Stimulated activated CD4-positive, alpha-beta T cell treated with anti-CD3 and anti-CD28 coated beads, Interleukin-1b, Interleukin-23, amount 100 ng/mL, for 48 hours (primary cell): ENCODE results near the gene STAP2.
A peak's percentile ranks its signal among the peaks of the same experiment; 100 is the strongest.
"Not testable (repeated sequence)": the region's sequence is repeated elsewhere in the genome, so short reads cannot be mapped to it uniquely, and the experiment has no call there.

Source experiments
- DNase-seq: peaks from one replicate; pipeline ENCODE4 v3.0.0-alpha.2; 2020

The STAP2 gene

DNA sequence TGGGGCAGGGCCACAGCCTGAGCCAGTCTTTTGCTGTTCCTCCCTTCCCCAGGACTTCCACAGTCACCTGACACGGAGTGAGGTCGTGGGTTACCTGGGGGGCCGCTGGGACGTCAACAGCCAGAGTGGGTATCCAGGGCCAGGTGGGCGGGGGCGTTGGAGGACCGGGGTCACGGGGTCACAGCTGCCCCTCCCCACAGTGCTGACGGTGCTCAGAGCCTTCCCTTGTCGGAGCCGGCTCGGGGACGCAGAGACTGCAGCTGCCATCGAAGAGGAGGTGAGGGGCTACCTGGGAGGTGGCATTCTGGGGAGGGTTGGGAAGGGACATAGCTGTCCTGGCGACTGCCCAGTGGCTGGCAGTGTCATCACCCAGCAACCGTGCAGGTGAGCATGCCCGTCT lies 16.3 kb upstream of the STAP2 start:
- DNase-seq = no peak

DNA sequence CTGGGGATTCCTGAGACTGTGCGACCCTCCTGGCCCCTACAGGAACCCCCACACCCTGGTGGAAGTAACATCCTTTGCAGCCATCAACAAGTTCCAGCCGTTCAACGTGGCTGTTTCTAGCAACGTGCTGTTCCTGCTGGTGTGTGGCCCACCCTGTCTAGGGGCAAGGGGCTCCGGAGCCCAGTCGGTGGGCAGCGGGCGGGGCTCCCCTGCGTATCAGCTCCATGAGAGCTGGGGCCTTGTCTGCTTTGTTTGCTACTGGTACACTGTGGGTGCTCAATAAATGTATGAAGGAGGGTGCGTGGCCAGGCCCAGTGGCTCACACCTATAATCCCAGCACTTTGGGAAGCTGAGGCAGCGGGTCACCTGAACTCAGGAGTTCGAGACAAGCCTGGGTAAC lies 15.7 kb upstream of the STAP2 start:
- DNase-seq = no peak

GRCh38 chr19:4352701-4353121 lies 14.1 kb upstream of the STAP2 start:
- DNase-seq = peak; percentile 46

- no peak for DNase-seq
These were observed 12.1 kb upstream of the STAP2 start for GRCh38 chr19:4350726-4351125.

- DNase-seq = no peak
These were observed 11.5 kb upstream of the STAP2 start for GRCh38 chr19:4350111-4350510.

- DNase-seq = not testable (repeated sequence)
These were observed 10.6 kb upstream of the STAP2 start for GRCh38 chr19:4349225-4349624.

DNA sequence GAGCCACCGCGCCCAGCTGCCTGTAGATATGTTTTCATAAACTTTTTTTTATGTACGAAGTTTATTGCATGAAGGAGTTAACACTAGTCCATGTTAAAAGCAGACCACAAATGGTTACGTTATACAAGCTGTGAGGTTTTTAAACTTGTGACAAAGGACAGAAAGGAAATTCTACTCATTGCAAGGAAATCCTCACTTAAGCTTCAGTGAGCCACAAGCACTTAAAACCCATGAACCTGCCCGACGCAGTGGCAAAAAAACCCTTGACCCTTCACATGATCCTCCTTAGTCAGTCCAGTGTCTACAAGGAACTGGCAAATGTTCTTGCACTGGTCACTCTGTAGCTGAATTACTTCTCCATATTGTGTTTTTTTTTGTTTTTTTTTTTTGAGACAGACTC lies 8.9 kb upstream of the STAP2 start:
- DNase-seq = no peak

DNA sequence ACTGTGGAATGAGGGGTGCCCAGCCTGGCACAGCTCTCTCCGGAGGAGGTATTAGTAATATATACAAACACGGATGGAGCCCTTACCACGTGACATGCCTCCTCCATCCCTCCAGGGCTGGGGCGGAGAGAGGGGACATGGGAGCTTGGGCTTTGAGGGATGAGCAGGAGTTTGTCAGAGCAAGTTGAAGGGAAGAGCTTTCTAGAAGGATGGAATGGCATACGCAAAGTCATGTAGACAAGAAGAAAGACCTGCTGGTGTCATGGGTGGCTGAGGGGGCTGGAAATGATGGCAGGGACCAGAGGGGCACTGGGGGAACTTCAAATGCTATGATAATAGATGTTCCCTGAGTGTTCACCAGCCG lies 7.4 kb upstream of the STAP2 start:
- no peak for DNase-seq

GRCh38 chr19:4345342-4346019 lies 6.9 kb upstream of the STAP2 start:
- DNase-seq = no peak

DNA sequence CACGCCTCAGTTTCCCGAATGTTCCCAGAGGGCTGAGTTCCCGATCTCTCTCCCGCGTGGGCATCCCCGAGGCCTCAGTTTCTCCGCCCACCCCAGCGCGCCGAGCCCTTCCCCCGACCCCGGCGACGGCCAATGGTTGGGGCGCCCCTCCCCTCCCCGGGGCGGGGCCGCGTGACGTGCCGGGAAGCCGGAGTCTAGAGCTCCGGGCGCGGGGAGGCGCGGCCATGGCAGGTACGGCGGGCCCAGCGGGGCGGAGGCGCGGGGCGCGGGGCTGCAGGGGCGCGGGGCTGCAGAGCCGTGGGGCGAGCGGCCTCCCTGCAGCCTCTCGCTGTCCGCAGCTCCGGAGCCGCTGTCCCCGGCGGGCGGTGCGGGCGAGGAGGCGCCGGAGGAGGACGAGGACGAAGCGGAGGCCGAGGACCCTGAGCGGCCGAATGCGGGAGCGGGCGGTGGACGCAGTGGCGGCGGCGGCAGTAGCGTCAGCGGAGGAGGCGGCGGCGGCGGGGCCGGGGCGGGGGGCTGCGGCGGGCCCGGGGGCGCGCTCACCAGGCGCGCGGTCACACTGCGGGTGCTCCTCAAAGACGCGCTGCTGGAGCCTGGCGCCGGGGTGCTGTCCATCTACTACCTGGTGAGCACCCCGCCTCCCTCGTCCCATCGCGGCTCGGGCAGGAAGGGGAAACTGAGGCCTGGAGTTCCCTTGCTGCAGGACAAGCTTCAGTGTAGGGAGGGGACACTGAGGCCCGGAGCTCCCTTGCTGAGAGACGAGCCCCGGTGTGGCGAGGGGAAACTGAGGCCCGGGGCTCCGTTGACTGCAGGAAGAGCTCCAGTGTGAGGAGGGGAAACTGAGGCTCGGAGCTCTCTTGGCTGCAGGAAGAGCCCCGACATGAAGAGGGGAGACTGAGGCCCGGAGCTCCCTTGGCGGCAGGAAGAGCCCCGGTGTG lies 5.0 kb upstream of the STAP2 start, which contains the start of gene MPND:
TSS of gene MPND (plus strand) at position 193 of the 938 bp plus-strand sequence. CDS start at position 225, 32 bp downstream.
- DNase-seq = peak; percentile 89

GRCh38 chr19:4342615-4343369 lies 4.2 kb upstream of the STAP2 start:
- peak; percentile 96 for DNase-seq

GRCh38 chr19:4342314-4342614 lies 3.6 kb upstream of the STAP2 start:
- DNase-seq = no peak

DNA sequence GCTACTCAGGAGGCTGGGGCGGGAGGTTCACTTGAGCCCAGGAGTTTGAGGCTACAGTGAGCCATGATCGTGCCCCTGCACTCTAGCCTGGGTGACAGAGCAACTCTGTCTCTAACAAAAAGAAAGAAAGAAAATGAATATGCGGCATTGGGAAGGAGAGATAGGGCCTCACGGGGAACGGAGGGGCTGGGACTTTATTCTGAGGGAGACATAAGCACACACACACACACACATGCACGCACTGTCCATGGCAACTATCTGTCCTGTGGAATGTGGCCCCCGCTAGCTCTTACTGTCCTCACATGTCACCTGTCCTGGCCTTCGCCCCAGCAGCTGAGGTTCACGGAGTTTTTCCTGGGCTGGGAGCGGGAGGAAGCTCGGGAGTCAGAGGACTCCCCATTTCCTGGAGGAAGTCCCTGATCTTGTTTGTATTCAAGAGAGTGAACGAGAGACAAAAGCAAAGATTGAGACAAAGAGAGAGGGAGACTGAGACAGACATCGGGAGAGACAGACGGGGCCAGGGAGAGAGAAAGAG lies 654 bp downstream of the STAP2 start:
- DNase-seq = no peak

DNA sequence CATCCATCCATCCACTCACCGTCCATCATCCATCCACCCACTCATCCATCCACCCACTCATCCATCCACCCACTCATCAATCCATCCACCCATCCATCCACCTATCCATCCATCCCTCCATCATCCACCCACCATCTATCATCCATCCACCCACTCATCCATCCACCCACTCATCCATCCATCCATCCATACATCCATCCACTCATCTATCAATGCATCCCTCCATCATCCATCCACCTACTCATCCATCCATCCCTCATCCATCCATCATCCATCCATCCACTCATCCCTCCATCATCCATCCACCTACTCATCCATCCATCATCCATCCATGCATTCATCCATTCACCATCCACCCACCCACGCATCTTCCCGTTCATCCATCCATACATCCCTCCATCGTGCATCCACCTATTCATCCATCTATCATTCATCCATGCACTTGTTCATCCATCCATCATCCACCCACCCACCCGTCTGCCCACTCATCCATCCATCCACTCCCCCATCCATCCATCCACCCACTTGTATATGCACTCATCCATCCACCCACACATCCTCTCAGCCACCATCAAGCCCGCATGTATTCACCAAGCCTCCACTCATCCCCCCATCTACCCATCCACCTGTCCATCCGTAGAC lies 3.6 kb downstream of the STAP2 start:
- no peak for DNase-seq

- DNase-seq = no peak
These were observed 8.8 kb downstream of the STAP2 start for GRCh38 chr19:4329858-4330257.

- peak; percentile 75 for DNase-seq
These were observed 9.5 kb downstream of the STAP2 start for GRCh38 chr19:4328991-4329681.

DNA sequence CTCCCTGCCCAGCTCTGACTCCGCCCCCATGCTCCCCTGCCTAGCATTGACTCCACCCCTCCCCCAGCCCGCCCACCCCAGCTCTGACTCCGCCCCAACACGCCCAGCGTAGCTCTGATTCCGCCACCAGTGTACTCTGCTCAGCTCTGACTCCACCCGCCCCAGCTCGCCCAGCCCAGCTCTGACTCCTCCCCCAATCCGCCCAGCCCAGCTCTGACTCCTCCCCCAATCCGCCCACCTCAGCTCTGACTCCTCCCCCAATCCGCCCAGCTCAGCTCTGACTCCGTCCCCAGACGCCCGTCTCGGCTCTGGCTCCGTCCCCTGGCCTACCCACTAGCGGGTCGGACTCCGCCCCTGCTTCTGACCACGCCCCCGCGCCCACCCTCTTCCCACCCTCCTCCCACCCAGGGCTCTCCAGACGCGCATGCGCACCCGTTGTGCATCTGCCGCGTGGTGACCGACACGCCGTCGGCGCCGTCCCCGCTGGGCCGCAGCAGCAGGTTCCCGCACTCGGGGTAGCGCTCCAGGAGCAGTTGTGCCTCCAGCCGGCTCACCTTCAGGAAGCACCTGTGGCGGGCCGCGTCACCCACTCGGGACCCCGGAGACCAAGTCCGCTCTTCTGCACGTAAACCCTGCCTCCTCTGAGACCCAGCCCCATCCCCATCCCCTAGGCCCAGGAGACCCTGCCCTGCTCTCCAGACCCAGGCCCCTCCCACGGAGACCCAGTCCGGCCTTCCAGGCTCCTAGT lies 10.2 kb downstream of the STAP2 start:
- DNase-seq = peak; percentile 99

- DNase-seq = no peak
These were observed 10.8 kb downstream of the STAP2 start for GRCh38 chr19:4327877-4328242.

GRCh38 chr19:4327252-4327876 lies 11.3 kb downstream of the STAP2 start:
- DNase-seq = peak; percentile 93

GRCh38 chr19:4326837-4327251 lies 11.8 kb downstream of the STAP2 start:
- DNase-seq = no peak
